GM23338 (cell line): Measurements from ENCODE around the gene DOCK10.

Experiments
- EZH2 ChIP-seq: fragments of 200-600 bp; sonication (generic); IDR thresholded peaks from one replicate; pipeline ENCODE4 v1.8.0; 2017; ENCODE audit warnings: antibody characterized with exemption, mild to moderate bottlenecking, low read depth; ENCODE audit not compliant: unreplicated experiment
- JUNB ChIP-seq: IDR thresholded peaks from one replicate; pipeline ENCODE4 v1.6.1; 2016; ENCODE audit warnings: antibody characterized with exemption; ENCODE audit not compliant: unreplicated experiment
- POLR2AphosphoS5 ChIP-seq: IDR thresholded peaks from 2 replicates; pipeline ENCODE4 v1.6.1; 2016; ENCODE audit warnings: antibody characterized with exemption, low read depth
- TF ChIP-seq, protein P1 (sequence below), 2 experiments: fragments of 200-600 bp in 1 of 2; sonication (generic) in 1 of 2; conservative IDR thresholded peaks; 2 replicates each; pipeline versions ENCODE4 v1.5.1 to v1.6.1; 2016 to 2017; ENCODE audit warnings: antibody characterized with exemption in 2 of 2, low read depth in 2 of 2, mild to moderate bottlenecking in 2 of 2, moderate library complexity in 1 of 2
- TF ChIP-seq, protein P2 (sequence below): fragments of 250-450 bp; sonication (Bioruptor Pico); IDR thresholded peaks from 2 replicates; pipeline ENCODE4 v1.5.0; 2020; ENCODE audit warnings: mild to moderate bottlenecking, moderate library complexity

DNA sequence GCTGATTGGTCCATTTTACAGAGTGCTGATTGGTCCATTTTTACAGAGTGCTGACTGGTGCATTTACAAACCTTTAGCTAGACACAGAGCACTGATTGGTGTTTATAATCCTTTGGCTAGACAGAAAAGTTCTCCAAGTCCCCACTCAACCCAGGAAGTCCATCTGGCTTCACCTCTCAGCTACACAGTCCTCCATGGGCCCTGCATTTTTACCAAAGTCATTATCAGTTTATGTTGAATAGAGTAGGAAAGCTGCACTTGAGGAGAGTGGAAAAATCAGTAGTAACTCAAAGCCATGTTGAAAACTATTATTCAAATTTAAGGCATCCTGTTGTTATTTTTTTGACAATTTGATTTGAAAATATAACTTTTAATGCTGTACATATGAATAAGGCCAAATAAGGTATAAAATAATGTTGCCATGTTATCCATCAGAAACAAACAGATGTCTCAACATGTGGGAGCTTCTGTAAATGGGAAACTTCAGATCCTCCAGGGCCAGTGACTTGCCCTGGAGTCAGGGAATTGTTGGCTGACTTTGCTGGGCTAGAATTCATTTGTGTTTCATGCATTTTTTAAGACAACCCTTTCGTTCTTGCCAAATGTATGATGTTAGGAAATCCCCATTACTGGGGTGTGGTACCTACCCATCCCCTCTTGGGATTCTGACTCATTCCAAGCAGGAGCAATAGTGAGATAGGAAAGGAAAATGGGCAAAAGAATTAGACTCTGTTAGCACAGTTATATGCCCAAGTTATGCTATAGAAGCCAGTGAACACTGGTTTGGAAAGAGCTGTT lies 288.3 kb downstream of the DOCK10 start:
- TF ChIP-seq, protein P1, sequence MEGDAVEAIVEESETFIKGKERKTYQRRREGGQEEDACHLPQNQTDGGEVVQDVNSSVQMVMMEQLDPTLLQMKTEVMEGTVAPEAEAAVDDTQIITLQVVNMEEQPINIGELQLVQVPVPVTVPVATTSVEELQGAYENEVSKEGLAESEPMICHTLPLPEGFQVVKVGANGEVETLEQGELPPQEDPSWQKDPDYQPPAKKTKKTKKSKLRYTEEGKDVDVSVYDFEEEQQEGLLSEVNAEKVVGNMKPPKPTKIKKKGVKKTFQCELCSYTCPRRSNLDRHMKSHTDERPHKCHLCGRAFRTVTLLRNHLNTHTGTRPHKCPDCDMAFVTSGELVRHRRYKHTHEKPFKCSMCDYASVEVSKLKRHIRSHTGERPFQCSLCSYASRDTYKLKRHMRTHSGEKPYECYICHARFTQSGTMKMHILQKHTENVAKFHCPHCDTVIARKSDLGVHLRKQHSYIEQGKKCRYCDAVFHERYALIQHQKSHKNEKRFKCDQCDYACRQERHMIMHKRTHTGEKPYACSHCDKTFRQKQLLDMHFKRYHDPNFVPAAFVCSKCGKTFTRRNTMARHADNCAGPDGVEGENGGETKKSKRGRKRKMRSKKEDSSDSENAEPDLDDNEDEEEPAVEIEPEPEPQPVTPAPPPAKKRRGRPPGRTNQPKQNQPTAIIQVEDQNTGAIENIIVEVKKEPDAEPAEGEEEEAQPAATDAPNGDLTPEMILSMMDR (conservative IDR thresholded peaks at IDR 0.05; ENCODE audit: low read depth in 2 of 2), result no peak
- no peak for TF ChIP-seq POLR2AphosphoS5
- TF ChIP-seq EZH2, result no peak
- TF ChIP-seq, protein P2, sequence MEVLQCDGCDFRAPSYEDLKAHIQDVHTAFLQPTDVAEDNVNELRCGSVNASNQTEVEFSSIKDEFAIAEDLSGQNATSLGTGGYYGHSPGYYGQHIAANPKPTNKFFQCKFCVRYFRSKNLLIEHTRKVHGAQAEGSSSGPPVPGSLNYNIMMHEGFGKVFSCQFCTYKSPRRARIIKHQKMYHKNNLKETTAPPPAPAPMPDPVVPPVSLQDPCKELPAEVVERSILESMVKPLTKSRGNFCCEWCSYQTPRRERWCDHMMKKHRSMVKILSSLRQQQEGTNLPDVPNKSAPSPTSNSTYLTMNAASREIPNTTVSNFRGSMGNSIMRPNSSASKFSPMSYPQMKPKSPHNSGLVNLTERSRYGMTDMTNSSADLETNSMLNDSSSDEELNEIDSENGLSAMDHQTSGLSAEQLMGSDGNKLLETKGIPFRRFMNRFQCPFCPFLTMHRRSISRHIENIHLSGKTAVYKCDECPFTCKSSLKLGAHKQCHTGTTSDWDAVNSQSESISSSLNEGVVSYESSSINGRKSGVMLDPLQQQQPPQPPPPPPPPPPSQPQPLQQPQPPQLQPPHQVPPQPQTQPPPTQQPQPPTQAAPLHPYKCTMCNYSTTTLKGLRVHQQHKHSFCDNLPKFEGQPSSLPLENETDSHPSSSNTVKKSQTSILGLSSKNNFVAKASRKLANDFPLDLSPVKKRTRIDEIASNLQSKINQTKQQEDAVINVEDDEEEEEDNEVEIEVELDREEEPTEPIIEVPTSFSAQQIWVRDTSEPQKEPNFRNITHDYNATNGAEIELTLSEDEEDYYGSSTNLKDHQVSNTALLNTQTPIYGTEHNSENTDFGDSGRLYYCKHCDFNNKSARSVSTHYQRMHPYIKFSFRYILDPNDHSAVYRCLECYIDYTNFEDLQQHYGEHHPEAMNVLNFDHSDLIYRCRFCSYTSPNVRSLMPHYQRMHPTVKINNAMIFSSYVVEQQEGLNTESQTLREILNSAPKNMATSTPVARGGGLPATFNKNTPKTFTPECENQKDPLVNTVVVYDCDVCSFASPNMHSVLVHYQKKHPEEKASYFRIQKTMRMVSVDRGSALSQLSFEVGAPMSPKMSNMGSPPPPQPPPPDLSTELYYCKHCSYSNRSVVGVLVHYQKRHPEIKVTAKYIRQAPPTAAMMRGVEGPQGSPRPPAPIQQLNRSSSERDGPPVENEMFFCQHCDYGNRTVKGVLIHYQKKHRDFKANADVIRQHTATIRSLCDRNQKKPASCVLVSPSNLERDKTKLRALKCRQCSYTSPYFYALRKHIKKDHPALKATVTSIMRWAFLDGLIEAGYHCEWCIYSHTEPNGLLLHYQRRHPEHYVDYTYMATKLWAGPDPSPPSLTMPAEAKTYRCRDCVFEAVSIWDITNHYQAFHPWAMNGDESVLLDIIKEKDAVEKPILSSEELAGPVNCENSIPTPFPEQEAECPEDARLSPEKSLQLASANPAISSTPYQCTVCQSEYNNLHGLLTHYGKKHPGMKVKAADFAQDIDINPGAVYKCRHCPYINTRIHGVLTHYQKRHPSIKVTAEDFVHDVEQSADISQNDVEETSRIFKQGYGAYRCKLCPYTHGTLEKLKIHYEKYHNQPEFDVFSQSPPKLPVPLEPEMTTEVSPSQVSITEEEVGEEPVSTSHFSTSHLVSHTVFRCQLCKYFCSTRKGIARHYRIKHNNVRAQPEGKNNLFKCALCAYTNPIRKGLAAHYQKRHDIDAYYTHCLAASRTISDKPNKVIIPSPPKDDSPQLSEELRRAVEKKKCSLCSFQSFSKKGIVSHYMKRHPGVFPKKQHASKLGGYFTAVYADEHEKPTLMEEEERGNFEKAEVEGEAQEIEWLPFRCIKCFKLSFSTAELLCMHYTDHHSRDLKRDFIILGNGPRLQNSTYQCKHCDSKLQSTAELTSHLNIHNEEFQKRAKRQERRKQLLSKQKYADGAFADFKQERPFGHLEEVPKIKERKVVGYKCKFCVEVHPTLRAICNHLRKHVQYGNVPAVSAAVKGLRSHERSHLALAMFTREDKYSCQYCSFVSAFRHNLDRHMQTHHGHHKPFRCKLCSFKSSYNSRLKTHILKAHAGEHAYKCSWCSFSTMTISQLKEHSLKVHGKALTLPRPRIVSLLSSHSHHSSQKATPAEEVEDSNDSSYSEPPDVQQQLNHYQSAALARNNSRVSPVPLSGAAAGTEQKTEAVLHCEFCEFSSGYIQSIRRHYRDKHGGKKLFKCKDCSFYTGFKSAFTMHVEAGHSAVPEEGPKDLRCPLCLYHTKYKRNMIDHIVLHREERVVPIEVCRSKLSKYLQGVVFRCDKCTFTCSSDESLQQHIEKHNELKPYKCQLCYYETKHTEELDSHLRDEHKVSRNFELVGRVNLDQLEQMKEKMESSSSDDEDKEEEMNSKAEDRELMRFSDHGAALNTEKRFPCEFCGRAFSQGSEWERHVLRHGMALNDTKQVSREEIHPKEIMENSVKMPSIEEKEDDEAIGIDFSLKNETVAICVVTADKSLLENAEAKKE (CRISPR knock-in tag), result no peak
- no peak for TF ChIP-seq JUNB
